Measurements from ENCODE around the gene CDC73. TPM values are rescaled to one million over a fixed set of nuclear protein-coding genes. Genes with fewer than 3 reads are reported as not detected.
"Not testable (repeated sequence)": the region's sequence is repeated elsewhere in the genome, so short reads cannot be mapped to it uniquely, and the experiment has no call there.

CDC73 gene
- total RNA-seq, 1 donor = 33.4 TPM

DNA sequence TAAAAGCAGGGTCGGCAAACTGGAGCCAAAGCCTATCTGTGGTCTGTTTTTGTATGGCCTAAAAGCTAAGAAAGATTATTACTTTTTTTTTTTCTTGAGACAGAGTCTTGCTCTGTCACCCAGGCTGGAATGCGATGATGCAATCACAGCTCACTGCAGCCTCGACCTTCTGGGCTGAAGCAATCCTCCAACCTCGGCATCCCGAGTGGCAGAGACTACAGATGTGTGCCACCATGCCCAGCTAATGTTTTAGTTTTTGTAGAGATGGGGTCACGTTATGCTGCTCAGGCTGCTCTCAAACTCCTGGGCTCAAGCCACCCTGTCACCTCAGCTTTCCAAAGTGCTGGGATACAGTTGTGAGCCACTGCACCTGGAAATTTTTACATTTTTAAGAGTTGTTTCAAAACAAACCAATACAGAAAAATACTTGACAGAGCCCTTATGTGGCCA, 10.2 kb upstream of the CDC73 start:
- DNase-seq (ENCODE audit: low read depth) = peak; percentile 89
- TF ChIP-seq, protein P1, sequence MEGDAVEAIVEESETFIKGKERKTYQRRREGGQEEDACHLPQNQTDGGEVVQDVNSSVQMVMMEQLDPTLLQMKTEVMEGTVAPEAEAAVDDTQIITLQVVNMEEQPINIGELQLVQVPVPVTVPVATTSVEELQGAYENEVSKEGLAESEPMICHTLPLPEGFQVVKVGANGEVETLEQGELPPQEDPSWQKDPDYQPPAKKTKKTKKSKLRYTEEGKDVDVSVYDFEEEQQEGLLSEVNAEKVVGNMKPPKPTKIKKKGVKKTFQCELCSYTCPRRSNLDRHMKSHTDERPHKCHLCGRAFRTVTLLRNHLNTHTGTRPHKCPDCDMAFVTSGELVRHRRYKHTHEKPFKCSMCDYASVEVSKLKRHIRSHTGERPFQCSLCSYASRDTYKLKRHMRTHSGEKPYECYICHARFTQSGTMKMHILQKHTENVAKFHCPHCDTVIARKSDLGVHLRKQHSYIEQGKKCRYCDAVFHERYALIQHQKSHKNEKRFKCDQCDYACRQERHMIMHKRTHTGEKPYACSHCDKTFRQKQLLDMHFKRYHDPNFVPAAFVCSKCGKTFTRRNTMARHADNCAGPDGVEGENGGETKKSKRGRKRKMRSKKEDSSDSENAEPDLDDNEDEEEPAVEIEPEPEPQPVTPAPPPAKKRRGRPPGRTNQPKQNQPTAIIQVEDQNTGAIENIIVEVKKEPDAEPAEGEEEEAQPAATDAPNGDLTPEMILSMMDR (IDR thresholded peaks at IDR 0.05; ENCODE audit: insufficient read depth, low read length) = no peak
- no peak overlapping the region for H3K4me3 ChIP-seq (ENCODE audit: low read depth, low read length)

GRCh38 chr1:193113258-193113991, 8.4 kb upstream of the CDC73 start:
- TF ChIP-seq, protein P1 (IDR thresholded peaks at IDR 0.05; ENCODE audit: insufficient read depth, low read length) = no peak
- no peak overlapping the region for H3K4me3 ChIP-seq (ENCODE audit: low read depth, low read length)

GRCh38 chr1:193113992-193114332, 7.9 kb upstream of the CDC73 start:
- TF ChIP-seq, protein P1 (IDR thresholded peaks at IDR 0.05; ENCODE audit: insufficient read depth, low read length) = no peak
- DNase-seq (ENCODE audit: low read depth) = no peak
- H3K4me3 ChIP-seq (ENCODE audit: low read depth, low read length) = no peak overlapping the region

More at GRCh38 chr1:193113258-193113991, 8.4 kb upstream of the CDC73 start:
- DNase-seq (ENCODE audit: low read depth) = no peak

DNA sequence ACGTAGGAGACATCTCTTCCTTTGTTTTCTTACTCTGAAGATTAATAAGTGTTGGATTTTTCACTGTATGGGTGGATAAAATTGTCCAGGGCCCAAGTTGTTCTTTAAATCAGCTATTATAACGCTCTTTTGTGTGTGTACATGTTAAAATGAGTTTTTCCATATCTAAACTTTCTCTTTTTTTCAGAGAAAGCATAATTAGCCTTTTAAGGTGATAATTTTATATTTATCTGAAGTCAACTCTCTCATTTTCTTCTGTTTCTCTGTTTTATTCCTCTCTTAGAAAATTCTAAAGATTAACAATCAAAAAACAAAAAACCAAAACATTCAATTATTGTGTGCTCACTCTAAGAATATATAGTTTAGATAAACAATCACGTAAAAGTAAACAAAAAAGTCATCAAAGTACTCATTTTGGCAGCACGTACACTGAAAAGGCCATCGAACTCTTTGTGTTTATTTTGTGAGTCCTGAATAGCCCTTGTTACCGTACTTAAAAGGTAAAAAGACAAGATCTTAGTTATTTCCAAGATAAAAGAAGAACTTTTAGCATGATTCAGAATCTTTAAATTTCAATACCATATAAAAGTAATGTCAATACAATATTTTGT, 7.2 kb upstream of the CDC73 start:
- H3K4me3 ChIP-seq (ENCODE audit: low read depth, low read length) = no peak overlapping the region
- DNase-seq (ENCODE audit: low read depth) = no peak
- TF ChIP-seq, protein P1 (IDR thresholded peaks at IDR 0.05; ENCODE audit: insufficient read depth, low read length) = no peak

GRCh38 chr1:193115629-193116227, 6.1 kb upstream of the CDC73 start:
- DNase-seq (ENCODE audit: low read depth) = peak; percentile 97
- TF ChIP-seq, protein P1 (IDR thresholded peaks at IDR 0.05; ENCODE audit: insufficient read depth, low read length) = no peak
- no peak overlapping the region for H3K4me3 ChIP-seq (ENCODE audit: low read depth, low read length)

DNA sequence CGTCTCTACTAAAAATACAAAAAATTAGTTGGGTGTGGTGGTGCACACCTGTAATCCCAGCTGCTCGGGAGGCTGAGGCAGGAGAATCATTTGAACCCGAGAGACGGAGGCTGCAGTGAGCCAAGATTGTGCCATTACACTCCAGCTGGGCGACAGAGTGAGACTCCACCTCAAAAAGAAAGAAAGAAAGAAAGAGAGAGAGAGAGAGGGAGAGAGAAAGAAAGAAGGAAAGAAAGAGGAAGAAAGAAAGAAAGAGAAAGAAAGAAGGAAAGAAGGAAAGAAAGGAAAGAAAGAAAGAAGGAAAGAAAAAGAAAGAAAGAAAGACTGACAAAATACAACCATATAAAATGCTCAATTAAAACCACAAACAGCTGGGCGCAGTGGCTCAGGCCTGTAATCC, 4.7 kb upstream of the CDC73 start:
- DNase-seq (ENCODE audit: low read depth); H3K4me3 ChIP-seq (ENCODE audit: low read depth, low read length): not testable (repeated sequence)

DNA sequence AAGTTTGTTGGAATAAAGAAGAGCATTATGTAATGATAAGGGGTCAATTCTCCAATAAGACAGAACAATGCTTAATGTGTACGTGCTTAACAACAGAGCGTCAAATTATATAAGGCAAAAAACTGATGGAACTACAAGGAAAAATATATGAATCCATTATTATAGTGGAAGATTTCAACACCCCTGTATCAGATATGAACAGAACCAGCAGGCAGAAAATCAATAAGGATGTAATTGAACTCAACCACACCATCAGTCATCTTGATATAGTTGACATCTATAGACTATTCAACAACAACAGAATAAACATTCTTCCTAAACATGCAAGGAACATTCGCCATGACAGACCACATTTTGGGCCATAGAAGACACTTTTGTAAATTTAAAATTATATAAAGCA, 3.6 kb upstream of the CDC73 start:
- TF ChIP-seq, protein P1 (IDR thresholded peaks at IDR 0.05; ENCODE audit: insufficient read depth, low read length) = no peak
- H3K4me3 ChIP-seq (ENCODE audit: low read depth, low read length) = no peak overlapping the region
- no peak for DNase-seq (ENCODE audit: low read depth)
